Muscle layer of colon (tissue), 2 donors: ENCODE results near the gene CCL24.
"Not testable (repeated sequence)": the region's sequence is repeated elsewhere in the genome, so short reads cannot be mapped to it uniquely, and the experiment has no call there.

Source experiments
- H3K27ac ChIP-seq: one replicate; pipeline ENCODE4 v1.7.0; 2013; ENCODE audit warnings: low read depth, mild to moderate bottlenecking, low read length, moderate library complexity
- H3K27me3 ChIP-seq, 2 donors: one replicate each; pipeline ENCODE4 v1.7.0; 2013; ENCODE audit warnings: low read length in 2 of 2, mild to moderate bottlenecking in 2 of 2; ENCODE audit not compliant: insufficient read depth in 2 of 2, control insufficient read depth in 1 of 2
- H3K36me3 ChIP-seq: one replicate; pipeline ENCODE4 v1.7.0; 2013; ENCODE audit warnings: mild to moderate bottlenecking, low read length; ENCODE audit not compliant: insufficient read depth
- H3K4me1 ChIP-seq: one replicate; pipeline ENCODE4 v1.7.0; 2013; ENCODE audit warnings: mild to moderate bottlenecking, low read length; ENCODE audit not compliant: insufficient read depth
- H3K4me3 ChIP-seq, 2 donors: one replicate each; pipeline ENCODE4 v1.7.0; 2013; ENCODE audit warnings: low read length in 2 of 2, low read depth in 1 of 2, mild to moderate bottlenecking in 1 of 2, moderate library complexity in 1 of 2
- H3K9ac ChIP-seq: one replicate; pipeline ENCODE4 v1.7.0; 2013; ENCODE audit warnings: low read length
- H3K9me3 ChIP-seq: one replicate; pipeline ENCODE4 v1.7.0; 2013; ENCODE audit warnings: mild to moderate bottlenecking, low read length
- donor health status: abdominal sarcoma.
- donor health status: Adenocarcinoma of cecum.

The CCL24 gene

DNA sequence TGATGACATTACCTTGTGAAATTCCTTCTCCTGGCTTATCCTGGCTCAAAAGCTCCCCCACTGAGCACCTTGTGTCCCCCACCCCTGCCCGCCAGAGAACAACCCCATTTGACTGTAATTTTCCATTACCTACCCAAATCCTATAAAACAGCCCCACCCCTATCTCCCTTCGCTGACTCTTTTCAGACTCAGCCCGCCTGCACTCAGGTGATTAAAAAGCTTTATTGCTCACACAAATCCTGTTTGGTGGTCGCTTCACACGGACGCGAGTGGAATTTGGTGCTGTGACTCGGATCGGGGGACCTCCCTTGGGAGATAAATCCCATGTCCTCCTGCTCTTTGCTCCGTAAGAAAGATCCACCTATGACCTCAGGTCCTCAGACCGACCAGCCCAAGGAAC, 34.6 kb downstream of the CCL24 start:
- H3K4me3 ChIP-seq, H3K9me3 ChIP-seq, H3K27ac ChIP-seq, H3K36me3 ChIP-seq, H3K4me1 ChIP-seq, H3K9ac ChIP-seq, H3K27me3 ChIP-seq: not testable (repeated sequence)

- Histone ChIP-seq H3K9ac (no peak overlapping the region), H3K27me3 (no peaks in the 10 kb centered on the region), H3K4me3 (no peak overlapping the region), H3K4me1 (no peaks in the 10 kb centered on the region), H3K27ac (no peak overlapping the region), H3K9me3 (no peaks in the 10 kb centered on the region), H3K36me3 (no peaks in the 10 kb centered on the region)
These were observed 37.2 kb downstream of the CCL24 start for GRCh38 chr7:75776295-75776971.

DNA sequence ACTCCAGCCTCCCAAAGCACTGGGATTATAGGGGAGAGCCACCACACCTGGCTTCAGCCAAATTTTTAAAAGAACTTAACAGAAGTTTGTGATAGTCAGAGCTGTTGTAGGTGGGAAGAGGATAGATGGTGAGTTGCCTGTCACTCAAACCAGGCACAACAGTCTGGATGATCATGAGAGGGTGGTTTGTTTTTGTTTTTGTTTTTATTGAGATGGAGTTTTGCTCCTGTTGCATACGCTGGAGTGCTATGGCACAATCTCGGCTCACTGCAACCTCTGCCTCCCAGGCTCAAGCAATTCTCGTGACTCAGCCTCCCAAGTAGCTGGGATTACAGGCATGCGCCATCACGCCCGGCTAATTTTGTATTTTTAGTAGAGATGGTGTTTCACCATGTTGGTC, 39.6 kb downstream of the CCL24 start:
- H3K4me1 ChIP-seq, H3K9me3 ChIP-seq, H3K9ac ChIP-seq, H3K4me3 ChIP-seq, H3K36me3 ChIP-seq, H3K27me3 ChIP-seq, H3K27ac ChIP-seq: not testable (repeated sequence)

DNA sequence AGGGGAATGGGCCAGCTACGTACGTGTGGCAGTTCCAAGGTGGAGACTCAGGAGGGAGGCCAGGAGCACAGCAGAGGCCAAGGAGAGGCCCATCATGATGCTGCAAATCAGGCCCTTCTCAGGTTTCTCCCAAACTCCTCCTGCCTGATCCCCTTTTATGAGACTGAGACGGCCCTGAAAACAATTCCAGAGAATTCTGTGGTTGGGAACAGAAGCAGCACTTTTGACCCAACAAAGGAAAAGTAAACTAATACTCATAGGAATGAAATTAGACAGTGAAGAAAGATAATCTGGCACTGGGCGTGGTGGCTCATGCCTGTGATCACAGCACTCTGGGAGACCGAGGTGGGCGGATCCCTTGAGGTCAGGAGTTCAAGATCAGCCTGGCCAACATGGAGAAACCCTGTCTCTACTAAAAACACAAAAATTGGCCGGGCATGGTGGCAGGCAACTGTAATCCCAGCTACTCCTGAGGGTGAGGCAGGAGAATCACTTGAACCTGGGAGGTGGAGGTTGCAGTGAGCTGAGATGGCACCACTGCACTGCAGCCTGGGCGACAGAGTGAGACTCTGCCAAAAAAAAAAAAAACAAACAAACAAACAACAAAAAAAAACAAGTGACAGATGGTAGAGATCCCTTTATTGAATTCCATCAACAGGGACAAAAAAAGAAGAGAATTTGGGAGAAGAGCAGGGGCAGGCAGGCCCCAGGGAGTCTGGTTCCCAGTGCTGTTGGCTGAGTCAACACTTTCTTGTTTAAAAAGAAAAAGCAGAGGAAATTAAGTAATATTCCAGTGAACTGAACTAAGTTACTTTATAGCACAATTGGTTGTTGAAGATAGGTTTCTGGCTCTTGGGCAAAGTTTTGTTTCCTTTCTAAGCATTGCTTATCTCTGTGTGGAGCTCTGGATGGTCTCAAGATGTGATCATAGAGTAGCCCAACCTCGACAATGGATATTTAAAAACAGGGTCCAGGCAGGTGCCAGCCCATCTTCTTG, 41.2 kb downstream of the CCL24 start, which contains the start of gene CCL26:
TSS of gene CCL26 (minus strand) at position 131 of the 997 bp plus-strand sequence. CDS start at position 96, 35 bp downstream.
- Histone ChIP-seq H3K4me3 (no peak within 1 kb of the TSS), H3K9ac (no peak within 1 kb of the TSS), H3K9me3 (no peaks in the 10 kb centered on the region), H3K27ac (no peak within 1 kb of the TSS), H3K4me1 (no peaks in the 10 kb centered on the region), H3K27me3 (no peaks in the 10 kb centered on the region), H3K36me3 (no peaks in the 10 kb centered on the region)

- no peak overlapping the region for H3K27ac ChIP-seq
- H3K27me3 ChIP-seq = no peaks in the 10 kb centered on the region
These were observed 42.4 kb downstream of the CCL24 start for GRCh38 chr7:75771224-75771623.

DNA sequence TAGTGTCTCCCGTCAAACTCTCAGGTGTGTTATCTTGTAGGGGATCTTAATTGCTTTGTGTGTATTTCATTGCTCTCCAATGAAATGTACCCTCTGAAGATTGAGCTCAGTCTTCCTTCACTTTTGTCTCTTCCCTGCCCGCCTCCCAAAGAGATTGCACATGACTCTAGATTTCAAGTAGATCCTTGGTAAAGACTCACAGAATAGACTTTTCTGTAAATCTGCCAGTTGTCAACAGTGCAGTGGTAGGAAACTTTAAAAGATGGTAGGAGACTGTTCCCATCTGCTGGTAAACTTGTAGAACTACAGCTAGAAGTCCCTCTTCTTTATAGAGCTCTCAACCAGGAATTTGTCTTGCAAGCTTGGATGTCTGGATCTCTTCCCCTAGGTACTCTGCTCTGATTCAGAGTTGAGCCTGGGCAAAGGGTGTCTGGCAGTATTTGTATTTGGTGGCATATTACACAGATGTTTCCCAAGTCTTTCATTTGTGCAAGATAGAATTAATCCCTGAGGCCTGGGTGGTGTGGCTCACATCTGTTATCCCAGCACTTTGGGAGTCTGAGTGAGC, 51.2 kb downstream of the CCL24 start:
- H3K4me1 ChIP-seq = no peaks in the 10 kb centered on the region
- H3K9me3 ChIP-seq = no peaks in the 10 kb centered on the region
- no peak overlapping the region for H3K4me3 ChIP-seq
- no peak overlapping the region for H3K9ac ChIP-seq
- H3K27me3 ChIP-seq = no peaks in the 10 kb centered on the region
- H3K36me3 ChIP-seq = no peaks in the 10 kb centered on the region
- no peak overlapping the region for H3K27ac ChIP-seq

More at GRCh38 chr7:75771224-75771623, 42.4 kb downstream of the CCL24 start:
- no peaks in the 10 kb centered on the region for H3K36me3 ChIP-seq
- H3K9ac ChIP-seq = no peak overlapping the region
- H3K9me3 ChIP-seq = no peaks in the 10 kb centered on the region
- H3K4me1 ChIP-seq = no peaks in the 10 kb centered on the region
- no peak overlapping the region for H3K4me3 ChIP-seq

- not testable (repeated sequence) for H3K27me3 ChIP-seq, H3K9ac ChIP-seq, H3K36me3 ChIP-seq, H3K27ac ChIP-seq, H3K4me3 ChIP-seq, H3K4me1 ChIP-seq, H3K9me3 ChIP-seq
These were observed 51.8 kb downstream of the CCL24 start for GRCh38 chr7:75761801-75762200.
